GM19351 (cell line): ENCODE measurements around the gene DSCAM.
"Not testable (repeated sequence)": the region's sequence is repeated elsewhere in the genome, so short reads cannot be mapped to it uniquely, and the experiment has no call there.

ENCODE experiments used
- ATAC-seq: cut with Tn5 transposase; IDR thresholded peaks from one replicate; pipeline ENCODE4 v1.9.1; 2021; ENCODE audit warnings: mild to moderate bottlenecking, moderate library complexity; ENCODE audit not compliant: unreplicated experiment

DSCAM gene

GRCh38 chr21:40200126-40200525 is 646.8 kb downstream of the DSCAM start:
- ATAC-seq: no peak

- ATAC-seq: no peak
These were observed 652.6 kb downstream of the DSCAM start for GRCh38 chr21:40194185-40194980.

GRCh38 chr21:40191616-40192015 is 655.3 kb downstream of the DSCAM start:
- ATAC-seq: no peak

- no peak for ATAC-seq
These were observed 655.8 kb downstream of the DSCAM start for GRCh38 chr21:40191196-40191595.

GRCh38 chr21:40187946-40188654 is 658.9 kb downstream of the DSCAM start:
- ATAC-seq: no peak

GRCh38 chr21:40187244-40187643 is 659.7 kb downstream of the DSCAM start:
- no peak for ATAC-seq

- no peak for ATAC-seq
These were observed 660.9 kb downstream of the DSCAM start for GRCh38 chr21:40186045-40186444.

GRCh38 chr21:40185208-40185607 is 661.8 kb downstream of the DSCAM start:
- no peak for ATAC-seq

- ATAC-seq: not testable (repeated sequence)
These were observed 664.5 kb downstream of the DSCAM start for GRCh38 chr21:40182491-40182890.

- no peak for ATAC-seq
These were observed 667.8 kb downstream of the DSCAM start for GRCh38 chr21:40179166-40179565.

- ATAC-seq: no peak
These were observed 668.2 kb downstream of the DSCAM start for GRCh38 chr21:40178726-40179125.

GRCh38 chr21:40177979-40178378 is 669.0 kb downstream of the DSCAM start:
- no peak for ATAC-seq

- ATAC-seq: no peak
These were observed 670.2 kb downstream of the DSCAM start for GRCh38 chr21:40176724-40177123.

- ATAC-seq: no peak
These were observed 673.1 kb downstream of the DSCAM start for GRCh38 chr21:40173816-40174215.

GRCh38 chr21:40169971-40170370 is 677.0 kb downstream of the DSCAM start:
- ATAC-seq: no peak

GRCh38 chr21:40166291-40166843 is 680.6 kb downstream of the DSCAM start:
- no peak for ATAC-seq

- no peak for ATAC-seq
These were observed 681.2 kb downstream of the DSCAM start for GRCh38 chr21:40165773-40166070.

- no peak for ATAC-seq
These were observed 681.8 kb downstream of the DSCAM start for GRCh38 chr21:40164905-40165772.

- ATAC-seq: no peak
These were observed 684.9 kb downstream of the DSCAM start for GRCh38 chr21:40162075-40162474.

GRCh38 chr21:40160911-40161310 is 686.0 kb downstream of the DSCAM start:
- ATAC-seq: no peak

GRCh38 chr21:40158366-40158765 is 688.6 kb downstream of the DSCAM start:
- ATAC-seq: no peak
